Stimulated activated CD8-positive, alpha-beta memory T cell treated with anti-CD3 and anti-CD28 coated beads, Interleukin-15, amount 100 ng/mL, for 48 hours (primary cell): ENCODE data around the gene RPL32.
A peak's percentile ranks its signal among the peaks of the same experiment; 100 is the strongest.

Source experiments
- DNase-seq, 2 donors: peaks; one replicate each; pipeline ENCODE4 v3.0.0-alpha.2; 2020; ENCODE audit warnings: low read depth in 2 of 2

RPL32 gene

DNA sequence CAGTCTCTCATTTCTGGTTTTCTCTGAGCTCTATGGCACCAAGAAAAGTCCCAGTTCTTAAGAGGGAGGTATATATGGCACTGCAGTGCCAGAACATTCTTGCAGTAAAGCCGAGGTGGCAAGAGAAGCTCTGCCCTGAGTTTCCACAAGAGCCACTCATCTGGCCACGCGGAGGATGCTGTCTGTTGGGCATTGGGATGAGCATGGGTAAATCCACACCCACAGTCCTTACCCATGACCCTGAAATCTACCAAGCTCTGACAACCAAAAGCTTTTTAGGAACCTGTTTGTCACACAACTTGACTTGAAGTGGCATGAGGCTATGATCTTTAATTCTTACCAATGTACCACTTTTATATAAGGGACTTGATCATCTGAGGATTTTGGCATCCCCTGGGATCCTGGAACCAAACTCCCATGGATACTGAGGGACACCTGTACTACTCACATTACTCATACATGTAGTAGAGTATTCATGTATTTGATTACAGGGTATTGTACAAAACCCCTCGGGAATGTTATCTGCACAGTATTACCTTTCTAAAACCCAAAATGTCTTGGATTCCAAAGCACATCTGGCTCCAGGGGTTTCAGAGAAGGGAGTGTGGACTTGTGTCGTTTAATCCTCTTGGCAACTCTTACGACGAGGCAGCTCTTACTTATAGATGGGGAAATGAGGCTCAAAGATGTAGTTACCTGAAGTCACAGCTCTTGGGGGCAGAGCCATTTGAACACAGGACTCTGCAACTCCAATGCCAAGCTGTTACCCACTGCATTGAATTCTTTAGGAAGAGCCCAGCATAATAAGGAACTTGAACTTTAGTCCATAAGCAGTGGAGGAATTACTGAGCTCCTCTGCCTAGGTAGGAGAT lies 8.8 kb downstream of the RPL32 start:
- no peak for DNase-seq

DNA sequence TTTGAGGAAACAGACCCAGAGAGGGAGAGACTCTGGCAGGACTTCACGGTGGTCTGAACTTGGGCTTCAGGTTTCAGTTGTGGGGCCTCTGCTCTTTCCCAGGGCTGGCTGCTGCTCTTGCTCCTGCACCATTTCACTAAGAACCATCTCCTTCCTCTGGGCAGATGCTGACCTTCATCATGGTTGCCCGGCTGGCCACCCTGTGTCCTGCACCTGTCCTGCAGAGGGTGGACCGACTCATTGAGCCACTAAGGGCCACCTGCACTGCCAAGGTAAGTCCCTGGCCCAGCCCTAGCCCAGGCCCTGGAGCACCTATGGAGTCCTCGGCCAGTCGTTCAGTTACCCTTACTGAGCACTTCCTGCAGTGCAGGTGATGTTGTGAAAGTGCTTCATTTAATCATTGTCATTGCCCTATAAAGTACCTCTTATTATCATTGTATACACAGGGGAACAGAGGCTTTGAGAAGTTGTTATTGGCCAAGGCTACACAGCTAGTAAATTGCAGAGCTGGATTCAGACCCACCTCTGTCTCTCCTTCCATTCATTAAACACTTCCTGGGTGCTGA lies 10.0 kb downstream of the RPL32 start:
- no peak for DNase-seq

DNA sequence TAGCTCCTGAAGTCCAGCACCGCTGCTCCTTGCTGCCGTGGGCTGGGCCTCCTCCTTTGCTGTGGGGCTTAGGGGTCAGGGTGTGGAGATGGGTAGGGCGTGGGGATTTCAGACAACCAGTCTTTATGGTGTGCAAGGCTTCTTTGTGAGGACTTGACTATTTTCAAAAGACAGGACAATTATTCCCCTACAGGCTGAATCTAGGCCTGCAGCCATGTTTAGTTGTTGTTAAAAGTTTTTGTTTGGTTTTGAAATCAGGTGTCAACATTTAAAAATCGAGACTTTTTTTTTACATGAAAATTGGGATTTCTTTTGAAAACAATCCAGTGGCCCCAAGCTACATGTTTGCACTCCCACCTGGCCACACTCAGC lies 10.6 kb downstream of the RPL32 start:
- DNase-seq, result no peak

DNA sequence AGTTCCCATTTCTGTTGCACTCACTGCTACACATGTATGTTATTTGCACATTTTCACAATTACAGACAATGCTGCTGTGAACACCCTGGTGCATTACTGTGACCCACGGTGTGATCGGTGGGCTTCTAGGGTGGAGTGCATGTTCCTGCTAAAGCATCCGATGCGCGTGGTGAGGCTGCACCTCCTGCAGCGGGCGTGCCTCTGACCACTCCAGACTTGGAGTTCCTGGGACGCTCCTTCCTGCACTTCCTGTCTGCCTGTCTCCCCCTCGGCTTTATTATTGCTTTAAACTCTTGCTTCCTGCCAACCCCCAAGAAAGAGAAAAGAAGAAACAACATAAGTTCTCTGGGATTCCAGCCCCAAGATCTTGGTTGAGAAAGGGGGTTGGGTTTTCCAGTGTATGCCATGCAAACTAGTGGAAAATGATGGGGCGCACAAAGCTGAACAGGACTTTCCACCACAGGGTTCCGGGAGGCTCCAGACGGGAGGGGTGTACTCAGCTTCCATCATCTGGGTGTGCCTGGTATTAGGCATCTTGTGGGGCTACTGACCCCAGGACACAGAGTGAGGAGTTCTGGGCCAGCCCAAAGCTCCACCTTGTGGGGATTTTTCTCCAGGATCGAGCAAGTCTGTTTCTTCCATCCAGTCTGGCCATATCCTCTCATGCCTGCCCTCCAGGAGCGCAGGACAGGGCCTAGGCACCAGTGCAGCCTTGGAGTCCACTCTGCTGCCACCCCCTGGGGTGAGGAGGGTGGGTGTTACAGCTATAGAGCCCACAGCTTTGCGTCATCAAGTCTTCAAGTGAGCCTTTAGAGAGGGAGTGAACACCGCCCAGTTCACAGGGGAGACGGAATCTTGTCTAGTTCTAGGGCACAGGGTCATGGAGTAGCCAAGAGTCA lies 11.2 kb downstream of the RPL32 start:
- DNase-seq, result no peak

DNA sequence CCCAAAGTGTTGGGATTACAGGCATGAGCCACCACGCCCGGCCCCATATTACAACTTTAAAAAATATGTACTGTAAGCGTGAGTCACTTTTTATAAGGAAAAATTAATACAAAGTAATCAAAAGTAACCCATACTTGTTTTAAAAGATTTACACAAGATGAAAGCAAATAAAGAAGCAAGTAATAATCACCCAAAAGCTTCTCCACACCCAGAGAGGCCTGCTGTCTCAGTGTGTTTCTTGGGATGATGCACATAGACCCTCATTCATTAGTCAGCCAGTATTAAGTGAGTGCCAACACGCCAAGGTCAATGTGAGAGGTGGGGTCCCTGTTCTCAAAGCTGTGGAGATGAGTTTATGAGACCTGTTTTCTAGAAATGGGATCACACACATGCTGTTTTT lies 12.0 kb downstream of the RPL32 start:
- DNase-seq, result no peak

DNA sequence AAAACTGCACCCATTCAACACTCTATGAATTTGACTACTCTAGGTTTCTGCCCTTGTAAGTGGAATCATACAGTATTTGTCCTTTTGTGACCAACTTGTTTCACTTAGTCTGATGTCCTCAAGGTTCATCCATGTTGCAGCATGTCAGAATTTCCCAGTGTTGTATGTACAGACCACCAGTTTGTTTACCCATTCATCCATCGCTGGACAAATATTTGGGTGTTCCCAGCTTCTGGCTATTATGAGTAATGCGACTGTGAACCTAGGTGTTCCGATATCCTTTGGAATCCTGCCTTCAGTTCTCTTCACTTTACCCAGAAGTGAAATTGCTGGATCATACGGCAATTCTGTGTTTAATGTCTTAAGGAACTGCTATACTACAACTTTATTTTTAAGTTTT lies 12.6 kb downstream of the RPL32 start:
- no peak for DNase-seq

DNA sequence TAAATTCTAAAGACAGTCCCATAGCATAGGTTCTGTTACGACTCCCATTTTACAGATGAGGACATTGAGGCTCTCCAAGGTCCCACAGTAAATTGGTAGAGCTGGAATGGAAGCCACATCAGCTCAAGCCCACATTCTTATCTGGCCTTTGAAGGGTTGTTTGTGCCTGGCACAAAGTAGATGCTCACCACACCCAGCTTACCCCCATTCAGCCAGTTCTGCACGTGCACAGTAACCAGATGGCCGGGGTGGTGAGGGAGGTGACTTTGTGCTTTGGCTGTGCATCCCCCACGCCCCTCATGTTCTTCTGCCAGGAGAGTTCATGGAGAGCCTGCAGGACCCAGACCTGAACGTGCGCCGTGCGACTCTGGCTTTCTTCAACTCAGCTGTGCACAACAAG lies 16.2 kb downstream of the RPL32 start:
- no peak for DNase-seq

DNA sequence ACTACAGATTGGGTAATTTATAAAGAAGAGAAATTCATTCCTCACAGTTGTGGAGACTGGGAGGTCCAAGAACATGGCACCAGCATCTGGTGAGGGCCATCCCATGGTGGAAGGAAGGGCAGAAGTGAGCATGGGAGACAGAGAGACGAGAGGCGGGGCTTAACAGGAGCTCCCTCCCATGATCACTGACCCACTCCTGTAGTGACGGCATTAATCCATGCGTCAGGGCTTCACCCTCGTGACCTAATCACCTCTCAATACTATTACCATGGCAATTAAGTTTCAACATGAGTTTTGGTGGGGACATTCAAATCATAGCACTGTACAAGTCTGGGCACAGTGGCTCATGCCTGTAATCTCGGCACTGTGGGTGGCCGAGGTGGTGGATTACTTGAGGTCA lies 17.1 kb downstream of the RPL32 start:
- DNase-seq, result no peak

DNA sequence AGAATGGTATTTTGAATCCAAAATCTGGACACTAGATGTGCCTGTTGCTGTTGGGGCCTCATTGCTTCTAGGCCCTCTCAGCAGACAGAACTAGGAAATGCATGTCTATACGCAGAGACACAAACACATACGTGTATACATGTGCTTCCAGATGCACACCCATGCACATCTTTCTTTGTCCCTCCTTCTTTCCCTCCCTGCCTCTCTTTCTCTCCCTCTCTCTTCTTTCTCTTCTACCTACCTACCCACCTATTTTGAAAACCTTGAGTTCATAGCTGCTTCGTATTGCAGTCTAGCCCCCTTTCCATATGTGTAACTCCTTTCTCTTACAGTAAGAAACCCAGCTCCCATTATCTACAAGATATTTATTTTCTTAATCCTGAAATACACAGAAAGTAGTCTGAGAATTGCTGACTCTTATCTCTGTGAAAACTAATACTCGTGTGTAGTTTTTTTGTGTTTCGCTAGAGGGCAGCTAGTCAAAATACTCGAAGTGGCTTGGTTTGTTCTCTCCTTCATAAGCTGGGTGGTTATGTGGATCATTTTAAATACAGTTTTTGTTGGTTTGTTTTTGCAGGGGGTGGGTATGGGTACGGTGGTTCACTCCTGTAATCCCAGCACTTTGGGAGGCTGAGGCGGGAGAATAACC lies 18.5 kb downstream of the RPL32 start:
- DNase-seq, result no peak

DNA sequence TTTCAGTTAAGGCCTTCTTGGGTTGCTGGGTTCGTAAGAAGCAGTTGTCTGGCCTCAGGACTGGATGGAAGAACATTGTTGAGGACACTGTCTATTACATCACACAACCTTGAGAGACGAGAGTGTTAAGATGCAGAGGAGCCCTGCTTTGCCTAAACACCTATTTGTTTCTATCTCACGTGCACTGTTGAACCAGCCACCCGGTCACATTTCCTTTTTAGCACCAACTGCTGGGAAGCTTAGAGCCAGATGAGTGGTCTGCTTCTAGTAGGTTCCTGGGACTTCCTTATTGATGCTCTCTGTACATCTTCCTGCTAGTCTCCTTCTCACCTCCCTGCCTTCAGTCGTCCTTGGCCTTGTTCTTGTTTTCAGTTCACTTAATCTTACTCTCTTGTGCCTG lies 22.6 kb downstream of the RPL32 start:
- no peak for DNase-seq

DNA sequence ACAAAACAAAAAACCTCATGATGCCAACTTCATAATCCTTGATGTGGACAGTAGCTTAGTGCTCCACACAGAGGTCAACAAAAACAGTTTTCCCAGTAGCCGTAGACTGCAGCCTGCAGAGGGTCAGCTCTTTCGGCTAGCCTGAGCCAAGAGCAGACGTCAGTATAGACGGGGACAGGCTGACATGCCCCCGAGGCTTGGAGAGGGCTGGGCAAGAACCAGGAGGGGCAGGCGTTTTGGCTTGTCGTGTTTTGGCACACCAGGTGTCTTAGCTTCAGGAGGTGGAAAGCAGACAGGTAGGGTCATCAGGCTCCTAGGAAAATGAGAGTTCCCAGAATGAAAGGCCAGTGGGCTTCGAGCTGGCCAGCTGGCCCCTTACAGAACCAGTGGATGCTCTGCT lies 23.1 kb downstream of the RPL32 start:
- no peak for DNase-seq

DNA sequence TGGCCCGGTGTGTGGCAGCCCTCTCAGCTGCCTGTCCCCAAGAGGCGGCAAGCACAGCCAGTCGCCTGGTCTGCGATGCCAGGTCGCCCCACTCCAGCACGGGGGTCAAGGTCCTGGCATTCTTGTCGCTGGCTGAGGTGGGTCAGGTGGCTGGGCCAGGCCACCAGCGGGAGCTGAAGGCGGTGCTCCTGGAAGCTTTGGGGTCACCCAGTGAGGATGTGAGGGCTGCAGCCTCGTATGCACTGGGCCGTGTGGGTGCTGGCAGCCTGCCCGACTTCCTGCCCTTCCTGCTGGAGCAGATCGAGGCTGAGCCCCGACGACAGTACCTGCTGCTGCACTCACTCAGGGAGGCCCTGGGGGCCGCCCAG lies 24.0 kb downstream of the RPL32 start:
- DNase-seq, result no peak

DNA sequence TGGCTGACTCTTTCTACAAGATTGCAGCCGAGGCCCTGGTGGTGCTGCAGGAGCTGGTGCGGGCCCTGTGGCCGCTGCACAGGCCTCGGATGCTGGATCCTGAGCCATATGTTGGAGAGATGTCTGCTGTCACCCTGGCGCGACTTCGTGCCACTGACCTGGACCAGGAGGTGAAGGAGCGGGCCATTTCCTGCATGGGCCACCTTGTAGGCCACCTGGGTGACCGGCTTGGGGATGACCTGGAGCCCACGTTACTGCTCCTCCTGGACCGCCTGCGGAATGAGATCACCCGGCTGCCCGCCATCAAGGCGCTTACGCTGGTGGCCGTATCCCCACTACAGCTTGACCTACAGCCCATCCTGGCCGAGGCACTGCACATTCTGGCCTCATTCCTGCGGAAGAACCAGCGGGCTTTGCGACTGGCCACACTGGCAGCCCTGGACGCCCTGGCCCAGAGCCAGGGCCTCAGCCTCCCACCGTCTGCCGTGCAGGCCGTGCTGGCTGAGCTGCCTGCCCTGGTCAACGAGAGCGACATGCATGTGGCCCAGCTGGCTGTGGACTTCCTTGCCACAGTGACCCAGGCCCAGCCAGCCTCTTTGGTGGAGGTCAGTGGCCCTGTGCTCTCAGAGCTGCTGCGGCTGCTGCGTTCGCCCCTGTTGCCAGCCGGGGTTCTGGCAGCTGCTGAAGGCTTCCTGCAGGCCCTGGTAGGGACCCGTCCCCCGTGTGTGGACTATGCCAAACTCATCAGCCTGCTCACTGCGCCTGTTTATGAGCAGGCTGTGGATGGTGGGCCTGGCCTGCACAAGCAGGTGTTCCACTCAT lies 24.6 kb downstream of the RPL32 start:
- DNase-seq, result no peak

DNA sequence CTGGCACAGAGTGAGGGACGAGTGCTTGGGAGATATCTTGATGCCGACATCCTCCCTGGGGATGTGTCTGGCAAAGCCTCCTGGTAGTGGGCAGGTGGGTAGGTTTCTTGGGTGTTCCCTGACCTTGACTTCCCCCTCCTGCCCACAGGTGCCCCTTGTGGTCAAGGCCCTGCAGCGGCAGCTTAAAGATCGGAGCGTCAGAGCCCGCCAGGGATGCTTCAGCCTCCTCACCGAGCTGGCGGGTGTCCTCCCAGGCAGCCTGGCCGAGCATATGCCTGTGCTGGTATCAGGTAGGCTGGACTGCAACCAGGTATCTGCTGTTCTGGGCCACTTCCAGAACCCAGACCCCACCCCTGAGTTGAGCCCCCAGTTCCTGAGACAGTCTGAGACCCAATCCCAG lies 25.6 kb downstream of the RPL32 start:
- no peak for DNase-seq

DNA sequence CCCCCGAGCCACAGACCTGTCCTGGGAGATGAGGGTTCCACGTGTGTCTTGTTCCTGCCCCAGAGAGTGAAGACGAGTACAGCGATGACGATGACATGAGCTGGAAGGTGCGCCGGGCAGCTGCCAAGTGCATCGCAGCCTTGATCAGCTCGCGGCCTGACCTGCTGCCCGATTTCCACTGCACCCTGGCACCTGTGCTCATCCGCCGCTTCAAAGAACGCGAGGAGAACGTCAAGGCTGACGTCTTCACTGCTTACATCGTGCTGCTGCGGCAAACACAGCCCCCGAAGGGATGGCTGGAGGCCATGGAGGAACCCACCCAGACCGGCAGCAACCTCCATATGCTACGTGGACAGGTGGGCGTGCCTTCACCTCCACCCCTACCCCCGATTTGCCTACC lies 26.3 kb downstream of the RPL32 start:
- DNase-seq, result no peak

DNA sequence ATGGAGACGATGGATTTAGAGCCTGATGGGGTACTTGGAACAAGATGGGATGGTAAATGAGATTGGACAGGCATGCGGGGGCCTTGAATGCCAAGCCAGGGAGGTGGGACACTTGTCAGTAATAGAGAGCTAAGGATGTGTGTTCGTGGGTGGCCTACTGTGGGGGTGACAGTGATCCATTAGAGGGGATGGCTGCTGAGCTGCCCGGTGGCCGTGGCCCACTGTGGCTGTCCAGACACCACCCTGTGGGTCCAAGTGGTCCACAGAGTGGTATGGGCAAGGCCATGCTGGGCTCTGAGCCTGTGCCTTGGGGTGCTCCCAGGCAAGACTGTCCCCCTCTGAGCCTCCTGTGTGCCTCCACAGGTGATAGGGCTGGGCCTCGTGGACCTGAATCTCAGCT lies 27.4 kb downstream of the RPL32 start:
- no peak for DNase-seq

DNA sequence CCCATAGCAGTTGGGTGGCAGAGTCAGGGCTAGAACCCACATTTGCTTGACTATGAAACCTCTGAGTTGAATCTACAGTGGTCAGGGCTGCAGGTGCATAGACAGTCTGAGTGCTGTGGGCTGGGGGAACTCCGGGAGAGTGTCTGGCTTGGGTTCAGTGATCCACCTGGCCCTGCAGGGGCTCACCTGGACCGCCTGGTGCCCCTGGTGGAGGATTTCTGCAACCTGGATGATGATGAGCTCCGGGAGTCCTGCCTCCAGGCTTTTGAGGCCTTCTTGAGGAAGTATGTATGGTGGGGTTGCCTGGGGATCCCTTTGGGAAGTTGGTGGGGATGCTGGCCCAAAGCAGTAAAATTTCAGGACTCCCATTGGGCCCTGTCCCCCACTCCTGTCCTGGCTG lies 28.6 kb downstream of the RPL32 start:
- DNase-seq, result no peak

DNA sequence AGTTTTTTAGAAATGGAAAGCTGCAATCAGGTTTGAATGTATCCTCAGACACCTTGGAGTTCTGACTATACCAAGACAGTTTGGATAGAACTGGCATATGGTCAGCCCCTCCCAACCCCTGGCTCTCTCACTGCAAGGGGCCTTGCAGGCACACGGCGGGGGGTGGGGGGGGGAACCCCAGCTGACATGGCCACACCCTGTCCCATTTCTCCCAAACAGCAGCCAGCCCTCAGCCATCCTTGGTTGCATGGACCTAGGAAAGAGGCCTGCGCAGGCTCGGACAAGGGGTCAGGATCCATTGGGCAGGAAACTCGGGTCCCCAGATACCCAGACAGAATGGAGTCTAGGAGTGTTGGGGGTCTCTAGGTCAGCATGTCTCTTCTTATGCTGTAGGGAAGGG lies 30.4 kb downstream of the RPL32 start:
- no peak for DNase-seq

DNA sequence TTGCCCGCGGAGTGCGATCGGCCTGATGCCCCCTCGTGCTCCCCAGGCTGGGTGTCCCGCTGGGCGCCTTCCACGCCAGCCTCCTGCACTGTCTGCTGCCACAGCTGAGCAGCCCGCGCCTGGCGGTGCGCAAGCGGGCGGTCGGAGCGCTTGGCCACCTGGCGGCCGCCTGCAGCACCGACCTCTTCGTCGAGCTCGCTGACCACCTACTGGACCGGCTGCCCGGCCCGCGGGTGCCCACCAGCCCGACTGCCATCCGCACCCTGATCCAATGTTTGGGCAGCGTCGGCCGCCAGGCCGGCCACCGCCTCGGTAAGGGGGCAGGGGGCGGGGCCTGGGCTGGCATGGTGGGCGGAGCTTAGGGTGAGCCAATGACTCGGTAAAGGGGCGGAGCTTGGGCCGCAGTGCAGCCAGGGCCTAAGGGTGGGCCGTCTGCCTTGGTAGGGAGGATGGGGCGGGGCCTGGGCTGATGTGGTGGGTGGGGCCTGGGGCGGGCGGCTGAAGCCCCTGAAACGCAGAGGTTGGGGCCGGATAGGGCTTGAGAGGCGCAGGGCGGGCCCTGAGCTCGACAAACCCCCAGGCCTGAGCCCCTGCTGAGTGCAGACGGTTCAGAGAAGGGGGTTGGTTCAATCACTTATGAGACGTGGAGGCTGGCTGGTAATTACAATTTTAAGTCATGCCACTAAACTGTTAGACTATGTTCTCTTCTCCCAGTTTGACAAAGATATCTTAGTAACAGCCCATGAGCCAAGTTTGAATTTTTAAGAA lies 31.2 kb downstream of the RPL32 start:
- peak; percentile 86 to 88 for DNase-seq

DNA sequence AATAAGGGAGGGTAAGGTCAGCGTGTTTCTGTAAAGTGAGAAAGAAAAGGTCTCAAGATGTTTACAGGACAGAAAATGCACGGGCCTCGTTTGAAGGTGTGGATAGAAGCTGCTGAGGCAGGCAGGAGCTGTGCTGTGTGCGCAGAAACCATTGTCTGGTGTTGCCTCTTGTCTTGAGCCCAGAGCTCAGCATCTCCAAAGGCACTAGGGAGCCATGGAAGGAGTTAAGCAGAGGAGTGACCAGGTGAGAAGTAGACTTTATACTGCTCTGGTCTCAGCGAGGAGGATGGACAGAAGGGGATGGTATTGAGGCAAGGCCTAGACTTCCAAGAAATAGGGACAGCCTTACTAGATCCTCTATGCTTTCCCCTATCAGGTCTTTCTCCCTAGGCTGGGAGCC lies 31.9 kb downstream of the RPL32 start:
- no peak for DNase-seq

DNA sequence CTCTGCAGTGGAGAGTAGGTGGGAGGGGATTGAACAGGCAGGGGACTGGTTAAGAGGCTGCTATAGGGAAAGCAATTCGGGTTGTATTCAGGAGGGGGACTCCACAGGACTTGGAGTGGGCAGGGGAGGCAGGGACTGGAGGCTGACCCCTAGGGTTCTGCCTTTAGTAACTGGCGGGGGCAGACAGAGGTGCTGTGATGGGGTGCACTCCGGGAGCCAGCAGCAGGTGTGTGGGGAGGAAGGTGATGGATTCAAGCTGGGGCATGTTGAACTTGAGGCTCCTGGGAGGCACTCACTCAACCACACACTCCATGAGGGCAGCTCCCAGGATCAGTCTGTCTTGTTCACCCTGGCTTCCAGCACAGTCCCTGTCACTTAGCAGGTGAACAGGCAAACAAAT lies 32.4 kb downstream of the RPL32 start:
- DNase-seq, result no peak
